GM21423 (cell line): ENCODE results near the gene RASSF8.

ENCODE experiments used
- ATAC-seq: cut with Tn5 transposase; IDR thresholded peaks from one replicate; pipeline ENCODE4 v1.9.1; 2021; ENCODE audit warnings: mild to moderate bottlenecking, moderate library complexity; ENCODE audit not compliant: unreplicated experiment

Gene RASSF8

GRCh38 chr12:25992026-25992782, 33.7 kb downstream of the RASSF8 start:
- no peak for ATAC-seq

- ATAC-seq, result no peak
Observed at GRCh38 chr12:25993901-25994651, 35.6 kb downstream of the RASSF8 start.

GRCh38 chr12:25994901-25995625, 36.6 kb downstream of the RASSF8 start:
- ATAC-seq, result no peak

- no peak for ATAC-seq
Observed at GRCh38 chr12:25995906-25996305, 37.4 kb downstream of the RASSF8 start.

- ATAC-seq, result no peak
Observed at GRCh38 chr12:25996677-25997076, 38.2 kb downstream of the RASSF8 start.

- ATAC-seq, result no peak
Observed at GRCh38 chr12:25997201-25997963, 38.9 kb downstream of the RASSF8 start.

- no peak for ATAC-seq
Observed at GRCh38 chr12:26000898-26001297, 42.4 kb downstream of the RASSF8 start.

- no peak for ATAC-seq
Observed at GRCh38 chr12:26001530-26001929, 43.0 kb downstream of the RASSF8 start.

- no peak for ATAC-seq
Observed at GRCh38 chr12:26003065-26003464, 44.6 kb downstream of the RASSF8 start.

GRCh38 chr12:26007566-26007965, 49.1 kb downstream of the RASSF8 start:
- no peak for ATAC-seq

GRCh38 chr12:26009593-26009992, 51.1 kb downstream of the RASSF8 start:
- ATAC-seq, result no peak

GRCh38 chr12:26010293-26010821, 51.9 kb downstream of the RASSF8 start:
- ATAC-seq, result no peak

- ATAC-seq, result no peak
Observed at GRCh38 chr12:26011099-26011498, 52.6 kb downstream of the RASSF8 start.

- ATAC-seq, result no peak
Observed at GRCh38 chr12:26014085-26014484, 55.6 kb downstream of the RASSF8 start.

- ATAC-seq, result no peak
Observed at GRCh38 chr12:26016516-26016915, 58.0 kb downstream of the RASSF8 start.

GRCh38 chr12:26017484-26018211, 59.2 kb downstream of the RASSF8 start:
- ATAC-seq, result no peak

- ATAC-seq, result no peak
Observed at GRCh38 chr12:26018926-26019325, 60.4 kb downstream of the RASSF8 start.

GRCh38 chr12:26021534-26021933, 63.1 kb downstream of the RASSF8 start:
- no peak for ATAC-seq

- no peak for ATAC-seq
Observed at GRCh38 chr12:26022043-26022442, 63.6 kb downstream of the RASSF8 start.

GRCh38 chr12:26026713-26027112, 68.2 kb downstream of the RASSF8 start:
- ATAC-seq, result no peak
